Stimulated activated CD8-positive, alpha-beta memory T cell treated with anti-CD3 and anti-CD28 coated beads, Interleukin-7, amount 100 ng/mL, for 48 hours (primary cell): ENCODE data around the gene ANO7.
"Not testable (repeated sequence)": the region's sequence is repeated elsewhere in the genome, so short reads cannot be mapped to it uniquely, and the experiment has no call there.

ENCODE experiments used
- DNase-seq, 2 donors: peaks; one replicate each; pipeline ENCODE4 v3.0.0-alpha.2; 2020; ENCODE audit warnings: low read depth in 1 of 2; ENCODE audit errors: extremely low read depth in 1 of 2

ANO7 gene

DNA sequence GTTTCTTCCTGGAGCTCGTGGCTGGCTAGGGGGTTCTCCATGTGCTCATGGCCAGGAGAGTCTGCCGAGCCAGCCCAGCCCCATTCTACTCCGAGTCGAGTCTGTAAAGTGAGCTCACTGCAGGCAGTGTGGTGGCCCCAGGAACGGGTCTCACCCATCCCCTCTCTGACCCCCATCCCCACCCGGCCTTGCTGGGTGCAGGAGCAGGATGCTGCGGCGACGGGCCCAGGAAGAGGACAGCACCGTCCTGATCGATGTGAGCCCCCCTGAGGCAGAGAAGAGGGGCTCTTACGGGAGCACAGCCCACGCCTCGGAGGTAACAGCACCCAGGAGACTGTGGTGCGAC lies 1.4 kb downstream of the ANO7 start:
- DNase-seq: no peak

DNA sequence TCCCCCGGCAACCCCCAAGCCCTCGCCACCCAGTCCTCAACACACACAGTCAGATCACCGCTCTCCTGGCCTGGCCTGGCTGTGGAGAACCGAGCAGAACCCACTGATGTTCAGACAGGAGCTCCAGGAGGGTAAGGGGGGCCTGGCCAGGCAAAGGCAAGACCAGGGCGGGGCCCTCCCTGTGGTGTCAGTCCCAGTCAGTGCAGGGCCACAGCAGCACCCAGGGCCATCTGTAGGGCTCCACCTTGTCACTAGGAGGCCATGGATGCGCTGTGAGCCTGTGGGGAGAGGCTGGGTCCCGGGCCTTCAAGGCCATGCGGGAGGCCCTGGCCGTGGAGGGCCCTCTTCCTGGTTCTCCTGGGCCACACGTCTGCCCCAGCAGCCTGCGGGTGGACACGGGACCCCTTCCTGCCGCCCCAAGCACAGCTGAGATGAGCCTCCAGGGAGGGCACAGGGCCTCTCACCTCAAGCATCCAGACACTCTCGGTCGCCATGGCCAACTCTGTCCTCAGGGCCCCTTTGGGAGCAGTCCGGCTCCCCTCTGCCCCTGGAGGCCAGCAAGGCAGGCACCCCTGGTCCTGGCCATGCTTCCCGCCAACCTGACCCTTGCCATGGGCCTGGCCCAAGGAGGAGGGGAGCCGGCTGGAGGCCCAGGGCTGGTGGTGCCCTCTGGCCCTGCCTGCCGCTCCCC lies 2.0 kb downstream of the ANO7 start:
- DNase-seq: no peak

DNA sequence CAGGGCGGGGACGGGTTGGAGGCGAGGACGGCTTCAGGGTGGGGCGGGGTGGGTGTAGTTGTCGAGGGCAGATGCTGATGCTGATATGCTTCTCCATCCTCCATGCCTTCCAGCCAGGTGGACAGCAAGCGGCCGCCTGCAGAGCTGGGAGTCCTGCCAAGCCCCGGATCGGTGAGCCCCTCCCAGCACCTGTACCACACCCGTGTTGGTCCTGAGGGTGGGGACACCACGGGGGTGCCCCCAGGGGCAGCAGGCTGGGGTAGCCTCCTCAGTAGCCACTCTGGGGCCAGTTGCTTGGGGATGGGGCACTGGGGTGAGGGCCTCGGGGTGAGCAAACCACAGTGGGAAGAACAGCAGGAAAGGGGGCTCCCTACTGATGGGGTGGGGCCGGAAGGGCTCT lies 2.6 kb downstream of the ANO7 start:
- no peak for DNase-seq

DNA sequence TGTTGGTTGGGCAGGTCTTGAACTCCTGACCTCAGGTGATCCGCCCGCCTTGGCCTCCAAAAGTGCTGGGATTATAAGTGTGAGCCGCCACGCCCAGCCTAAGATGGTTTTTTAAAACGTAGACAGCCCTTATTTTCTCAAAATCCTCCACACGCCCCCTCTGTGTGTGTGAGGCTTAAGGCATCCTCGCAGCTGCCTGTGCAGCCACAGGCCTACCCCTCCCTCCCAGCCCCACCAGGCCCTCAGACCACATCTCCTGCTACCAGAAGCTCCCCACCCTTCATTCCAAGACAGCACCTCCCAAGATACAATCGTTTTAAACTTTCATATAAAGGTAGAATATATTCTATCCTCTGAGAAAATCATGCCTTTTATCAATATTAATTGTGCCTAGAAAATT lies 4.8 kb downstream of the ANO7 start:
- no peak for DNase-seq

DNA sequence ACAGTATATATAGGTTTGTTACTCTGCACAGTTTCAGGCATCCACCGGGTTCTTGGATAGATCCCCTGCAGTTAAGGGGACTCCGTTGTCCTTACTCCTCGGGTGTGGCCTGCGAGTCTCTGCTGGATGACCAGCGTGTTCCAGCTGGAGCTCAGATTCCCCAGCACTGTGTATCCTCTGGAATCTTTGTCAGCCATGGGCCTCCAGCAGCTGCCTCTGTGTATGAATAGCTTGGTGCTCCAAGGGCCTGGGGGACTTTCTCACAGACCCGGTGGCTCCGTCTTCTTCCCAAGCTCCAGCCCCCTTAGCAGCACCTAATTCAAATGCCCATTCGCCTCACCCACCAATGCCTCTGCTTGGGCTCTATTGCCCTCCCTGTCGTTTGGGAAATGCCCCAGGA lies 6.3 kb downstream of the ANO7 start:
- no peak for DNase-seq

DNA sequence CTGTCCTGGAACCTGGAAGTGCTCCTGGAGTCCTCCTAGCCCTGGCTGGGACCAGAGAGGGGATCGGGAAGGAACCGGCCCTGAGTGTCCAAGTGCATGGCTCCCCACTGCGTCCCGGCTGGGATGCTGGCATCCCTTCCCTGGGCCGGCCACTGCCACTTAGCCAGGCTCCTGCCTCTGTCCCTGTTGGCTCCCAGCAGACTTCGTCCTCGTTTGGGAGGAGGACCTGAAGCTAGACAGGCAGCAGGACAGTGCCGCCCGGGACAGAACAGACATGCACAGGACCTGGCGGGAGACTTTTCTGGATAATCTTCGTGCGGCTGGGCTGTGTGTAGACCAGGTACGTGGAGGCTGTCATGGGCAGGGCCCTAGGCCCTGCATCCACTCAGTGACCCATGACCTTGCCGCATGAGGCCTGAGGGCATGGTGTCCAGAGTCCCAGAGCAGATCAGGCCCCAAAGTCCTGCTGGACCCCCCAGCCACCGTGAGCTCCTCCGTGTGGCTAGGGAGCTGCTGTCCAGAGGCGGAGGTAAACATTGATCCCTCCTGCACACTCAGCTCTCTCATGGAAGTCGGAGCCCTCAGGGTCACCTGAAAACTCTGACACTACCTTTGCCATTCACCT lies 7.1 kb downstream of the ANO7 start:
- DNase-seq: no peak

DNA sequence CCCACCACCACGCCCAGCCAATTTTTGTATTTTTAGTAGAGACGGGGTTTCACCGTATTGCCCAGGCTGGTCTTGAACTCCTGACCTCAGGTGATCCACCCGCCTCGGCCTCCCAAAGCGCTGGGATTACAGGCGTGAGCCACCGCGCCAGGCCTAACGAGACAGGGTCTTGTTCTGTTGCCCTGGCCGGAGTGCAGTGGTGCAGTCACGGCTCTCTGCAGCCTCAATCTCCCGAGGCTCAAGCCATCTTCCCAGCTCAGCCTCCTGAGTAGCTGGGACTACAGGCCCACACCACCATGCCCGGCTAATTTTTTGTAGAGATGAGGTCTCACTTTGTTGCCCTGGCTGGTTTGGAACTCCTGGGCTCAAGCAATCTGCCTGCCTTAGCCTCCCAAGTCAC lies 8.8 kb downstream of the ANO7 start:
- DNase-seq: not testable (repeated sequence)

DNA sequence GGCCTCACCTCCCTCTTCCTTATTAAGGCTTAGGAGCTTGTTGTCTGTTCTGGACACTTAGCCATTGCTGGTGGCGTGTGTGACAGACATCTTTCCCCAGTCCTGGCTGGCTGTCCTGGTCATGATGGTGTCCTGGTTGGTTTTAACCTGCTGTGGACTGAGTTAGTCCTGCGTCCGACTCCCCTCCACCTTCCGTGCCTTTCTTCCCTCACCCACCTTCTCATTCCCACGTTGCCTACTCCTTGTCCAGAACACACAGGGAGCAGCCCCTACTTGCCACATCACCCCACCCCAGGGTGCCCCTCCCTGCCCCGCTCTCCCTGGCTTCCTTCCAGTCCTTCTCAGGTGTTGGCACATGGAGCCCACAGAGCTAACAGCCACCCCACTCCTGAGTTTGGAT lies 9.5 kb downstream of the ANO7 start:
- DNase-seq: no peak

DNA sequence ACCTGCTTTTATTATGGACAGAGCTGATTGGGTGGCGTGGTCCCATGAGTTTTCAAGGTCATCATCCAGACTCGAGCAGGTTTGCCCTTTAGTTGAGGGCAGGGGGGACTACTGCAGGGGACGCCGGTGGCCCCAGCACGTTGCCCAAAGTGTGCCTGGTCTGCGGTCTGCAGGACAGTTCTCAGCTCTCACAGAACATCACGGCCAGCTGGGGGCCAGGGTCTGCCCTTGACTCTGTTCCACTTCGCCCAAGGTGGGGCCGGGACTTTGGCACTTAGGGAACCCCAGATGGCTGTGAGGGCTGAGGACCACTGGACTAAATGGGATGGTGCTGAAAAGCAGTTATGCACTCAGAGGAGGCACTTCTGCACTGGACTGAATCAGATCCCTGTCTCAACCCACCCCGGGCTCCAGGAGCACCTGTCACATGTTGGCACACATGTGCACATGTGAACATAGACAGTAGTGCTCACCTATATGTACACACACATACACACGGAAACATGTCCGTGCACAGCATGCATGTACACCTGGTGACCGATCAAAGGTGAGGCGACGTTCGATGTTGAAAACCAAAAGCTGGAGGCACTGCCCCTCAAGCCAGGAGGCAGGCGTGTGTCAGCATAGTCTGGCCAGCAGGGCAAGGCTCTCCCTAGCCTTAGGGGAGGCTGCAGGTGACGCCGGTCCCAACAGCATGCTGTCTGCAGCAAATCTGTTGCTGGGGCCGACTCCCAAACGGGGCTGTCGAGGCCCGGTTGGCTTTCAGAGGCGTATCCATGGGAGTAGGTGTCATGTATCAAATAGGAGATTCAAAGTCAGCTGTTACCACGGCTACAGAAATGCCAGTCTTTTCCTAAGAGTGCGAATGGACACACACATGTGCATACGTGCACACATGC lies 10.2 kb downstream of the ANO7 start:
- no peak for DNase-seq

DNA sequence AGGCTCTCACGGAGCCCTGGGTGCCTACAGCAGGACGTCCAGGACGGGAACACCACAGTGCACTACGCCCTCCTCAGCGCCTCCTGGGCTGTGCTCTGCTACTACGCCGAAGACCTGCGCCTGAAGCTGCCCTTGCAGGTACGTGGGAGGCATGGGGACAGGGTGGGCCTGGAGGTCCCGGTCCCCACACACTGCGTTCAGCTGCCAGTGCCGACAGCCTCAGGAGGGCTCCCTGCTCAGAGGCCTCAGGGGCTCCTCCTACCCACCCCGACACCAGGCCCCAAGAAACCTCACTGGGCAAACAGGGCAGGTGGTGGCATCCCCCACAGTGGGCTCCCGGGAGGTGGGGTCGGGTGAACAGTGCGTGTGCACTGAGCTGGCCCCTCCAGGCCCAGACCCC lies 10.8 kb downstream of the ANO7 start:
- no peak for DNase-seq

DNA sequence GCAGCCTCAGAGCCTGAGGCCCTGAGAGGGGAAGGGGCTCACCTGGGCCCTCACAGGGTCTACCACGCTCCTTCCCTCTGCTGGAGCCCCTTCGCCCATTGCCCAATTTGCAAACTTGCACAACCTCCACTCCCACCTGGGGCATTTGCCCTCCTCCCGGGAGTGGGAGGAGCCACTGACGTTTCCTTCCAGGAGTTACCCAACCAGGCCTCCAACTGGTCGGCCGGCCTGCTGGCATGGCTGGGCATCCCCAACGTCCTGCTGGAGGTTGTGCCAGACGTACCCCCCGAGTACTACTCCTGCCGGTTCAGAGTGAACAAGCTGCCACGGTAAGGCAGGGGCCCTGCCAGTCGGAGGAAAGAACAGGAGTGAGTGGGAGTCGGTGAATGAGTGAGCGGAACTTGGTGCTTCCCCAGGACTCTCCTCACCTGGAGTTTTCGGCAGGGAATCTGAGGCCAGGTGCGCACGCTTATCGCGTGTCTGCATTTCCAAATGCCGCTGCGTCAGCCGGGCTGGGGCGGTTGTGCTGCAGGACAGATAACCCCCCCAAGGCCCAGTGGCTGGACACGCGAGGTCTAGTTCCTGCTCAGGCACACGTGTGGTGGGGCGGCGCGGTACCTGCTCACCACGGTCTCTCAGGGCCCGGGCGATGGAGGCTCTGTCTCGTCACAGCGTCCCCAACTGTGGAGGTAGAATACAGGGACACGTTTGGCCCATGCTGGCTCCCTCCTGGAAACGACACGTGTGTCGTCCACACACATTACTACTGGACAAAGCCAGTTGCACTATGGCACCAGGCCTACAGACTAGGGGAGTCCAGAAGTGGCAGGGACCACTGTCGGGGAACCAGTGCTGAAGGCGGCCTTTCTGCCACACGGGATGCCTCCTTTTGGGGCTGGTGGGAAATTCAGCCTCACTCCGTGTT lies 11.7 kb downstream of the ANO7 start:
- no peak for DNase-seq

DNA sequence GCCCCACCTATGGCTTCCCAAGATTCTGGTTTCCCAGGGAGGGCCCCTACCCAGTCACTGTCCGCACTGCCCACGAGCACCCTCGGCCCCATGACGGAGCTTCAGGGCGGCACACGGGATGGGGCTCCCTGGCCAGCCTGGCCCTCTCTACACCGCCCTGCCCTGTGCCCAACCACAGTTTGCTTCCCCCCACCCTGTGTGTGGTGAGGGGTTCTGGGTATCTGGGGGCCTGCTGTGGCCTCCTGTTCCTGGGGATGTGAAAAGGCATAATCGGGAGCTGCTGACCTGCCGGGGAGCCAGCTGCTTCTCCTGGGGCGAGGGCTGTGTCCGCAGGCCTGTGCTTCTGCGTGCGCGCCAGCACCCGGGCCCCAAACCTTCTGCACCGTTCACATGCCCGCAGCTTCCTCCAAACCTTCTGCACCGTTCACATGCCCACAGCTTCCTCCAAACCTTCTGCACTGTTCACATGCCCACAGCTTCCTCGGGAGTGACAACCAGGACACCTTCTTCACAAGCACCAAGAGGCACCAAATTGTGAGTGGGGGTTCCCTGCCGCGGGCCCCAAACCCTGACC lies 12.4 kb downstream of the ANO7 start:
- no peak for DNase-seq

DNA sequence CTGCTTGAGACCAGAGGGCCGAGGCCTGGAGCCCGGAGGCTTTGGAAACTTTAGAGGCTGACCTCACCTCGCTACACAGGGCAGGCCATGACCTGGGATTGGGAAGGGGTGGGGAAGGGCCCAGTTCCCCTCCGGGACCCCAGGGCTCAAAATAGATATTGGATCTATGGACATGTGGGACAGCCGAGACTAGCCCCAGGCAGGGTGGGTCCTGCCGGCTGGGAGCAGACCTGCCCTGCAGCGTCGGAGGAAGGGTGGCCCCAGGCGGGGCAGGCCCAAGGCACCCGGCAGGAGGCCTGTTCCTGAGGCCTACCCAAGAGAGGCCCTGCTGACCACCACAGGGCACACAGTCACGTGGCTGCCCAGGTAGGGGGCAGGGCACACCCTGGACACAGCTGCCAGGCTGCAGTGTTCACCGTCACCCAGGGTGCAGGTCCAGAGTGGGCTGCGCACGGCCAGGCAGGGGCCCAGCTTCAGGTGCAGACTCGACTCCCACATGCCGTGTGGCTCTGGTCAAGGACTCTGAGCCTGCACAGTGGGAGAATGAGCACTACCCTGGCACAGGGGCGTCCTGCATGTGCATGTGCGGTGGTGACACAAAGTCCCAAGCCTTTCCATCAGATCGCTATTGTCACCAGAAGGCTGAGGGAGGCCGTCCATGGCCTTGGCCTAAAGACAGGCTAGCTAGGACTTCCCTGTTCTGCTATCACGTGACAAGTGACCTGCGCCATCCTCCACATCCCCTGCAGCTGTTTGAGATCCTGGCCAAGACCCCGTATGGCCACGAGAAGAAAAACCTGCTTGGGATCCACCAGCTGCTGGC lies 13.2 kb downstream of the ANO7 start:
- no peak for DNase-seq

DNA sequence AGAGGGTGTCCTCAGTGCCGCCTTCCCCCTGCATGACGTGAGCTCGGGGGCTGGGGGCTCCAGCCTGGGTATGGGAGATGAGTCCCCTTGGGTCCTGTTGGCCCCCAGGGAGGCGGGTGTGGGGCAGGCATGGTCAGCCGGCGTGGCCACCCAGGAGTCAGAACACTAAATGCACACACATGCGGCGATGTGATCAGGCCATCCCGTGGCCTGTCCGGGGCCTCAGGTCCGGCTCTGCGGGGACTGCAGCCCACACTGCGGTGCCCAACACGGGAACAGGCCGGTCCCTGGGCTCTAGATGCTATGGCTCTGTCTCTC lies 13.8 kb downstream of the ANO7 start:
- no peak for DNase-seq

DNA sequence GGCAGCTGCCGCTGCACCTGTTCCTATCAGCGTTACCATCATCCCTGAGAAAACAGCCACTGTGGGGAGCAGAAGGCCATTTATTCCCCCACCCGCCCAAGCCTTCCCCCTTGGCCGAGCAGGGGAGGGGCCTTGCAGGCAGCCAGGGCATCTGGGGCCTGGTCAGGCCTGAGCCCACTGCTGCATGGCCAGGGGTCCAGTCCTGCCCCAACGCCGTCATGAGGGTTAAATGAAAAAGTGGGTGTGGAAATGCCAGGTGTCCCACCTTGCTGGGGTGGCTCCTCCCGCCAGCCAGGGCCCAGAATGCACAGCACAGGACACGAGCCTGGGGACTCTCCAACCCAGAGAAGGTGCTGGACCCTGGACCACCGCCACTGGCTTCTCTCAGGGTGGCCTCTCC lies 14.2 kb downstream of the ANO7 start:
- DNase-seq: no peak

DNA sequence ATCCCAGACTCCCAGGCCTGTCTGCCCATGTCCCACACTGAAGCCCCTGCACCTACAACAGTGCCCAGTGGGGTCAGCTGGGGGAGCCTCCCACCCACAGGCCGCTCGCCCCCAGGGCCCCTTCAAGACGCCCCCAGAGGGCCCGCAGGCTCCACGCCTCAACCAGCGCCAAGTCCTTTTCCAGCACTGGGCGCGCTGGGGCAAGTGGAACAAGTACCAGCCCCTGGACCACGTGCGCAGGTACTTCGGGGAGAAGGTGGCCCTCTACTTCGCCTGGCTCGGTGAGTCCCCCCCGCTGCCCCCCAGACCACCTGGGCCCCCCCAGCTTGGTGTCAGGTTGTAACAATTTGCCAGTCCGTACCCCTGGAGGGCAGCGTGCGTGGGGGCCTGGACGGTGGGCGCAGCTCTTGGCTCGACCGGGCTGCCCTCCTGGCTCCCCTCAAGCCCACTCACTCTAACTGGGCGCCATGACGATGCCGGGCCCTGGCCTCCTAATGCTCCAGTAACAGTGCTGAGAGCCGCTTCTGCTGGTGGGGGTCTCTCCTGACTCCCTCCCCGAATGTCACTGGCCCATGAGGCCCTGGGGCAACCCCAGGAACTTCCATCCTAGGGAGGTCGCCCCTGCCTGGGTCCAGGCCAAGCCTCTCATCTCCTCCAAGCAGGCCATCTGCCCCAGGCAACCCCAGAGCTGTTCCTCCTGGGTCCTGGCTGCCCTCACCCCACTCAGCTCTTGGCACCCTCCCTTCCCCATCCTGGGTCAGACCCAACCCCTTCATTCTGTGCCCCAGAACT lies 14.9 kb downstream of the ANO7 start:
- no peak for DNase-seq

DNA sequence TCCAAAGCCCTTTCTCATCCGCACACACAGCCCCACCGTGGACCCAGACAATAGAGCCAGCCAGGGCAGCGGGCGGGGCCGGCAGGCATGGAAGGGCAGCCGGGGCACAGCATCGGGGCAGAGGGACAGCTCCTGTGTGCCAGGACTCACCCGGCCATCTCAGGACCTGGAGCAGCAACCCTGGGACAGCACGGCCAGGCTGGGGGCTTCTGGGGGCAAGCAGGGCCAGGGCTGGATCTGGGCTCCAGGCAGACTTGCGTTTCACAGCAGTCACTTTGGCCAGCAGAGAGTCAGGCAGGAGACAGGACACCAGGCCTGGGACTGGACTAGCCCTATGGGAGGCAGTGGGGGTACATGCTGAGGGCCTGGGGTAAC lies 15.5 kb downstream of the ANO7 start:
- no peak for DNase-seq

DNA sequence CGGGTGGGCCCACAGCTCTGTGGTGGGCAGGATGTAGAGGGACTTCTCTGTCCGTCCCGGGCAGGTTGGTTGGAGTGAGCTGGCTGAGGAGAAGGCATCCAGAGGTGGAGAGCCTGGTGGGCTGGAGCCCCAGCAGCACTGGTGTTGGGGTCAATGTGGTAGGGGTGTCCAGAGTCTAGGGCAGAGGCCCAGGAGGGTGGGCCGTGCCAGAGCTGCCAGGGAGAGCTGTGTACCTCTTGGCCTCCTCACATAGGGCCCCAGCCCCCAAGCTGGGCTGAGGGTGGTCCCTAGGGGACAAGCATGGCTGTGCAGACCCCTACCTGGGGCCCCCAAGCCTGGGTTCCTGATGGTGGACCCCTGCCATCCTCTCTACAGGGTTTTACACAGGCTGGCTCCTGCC lies 16.0 kb downstream of the ANO7 start:
- no peak for DNase-seq

DNA sequence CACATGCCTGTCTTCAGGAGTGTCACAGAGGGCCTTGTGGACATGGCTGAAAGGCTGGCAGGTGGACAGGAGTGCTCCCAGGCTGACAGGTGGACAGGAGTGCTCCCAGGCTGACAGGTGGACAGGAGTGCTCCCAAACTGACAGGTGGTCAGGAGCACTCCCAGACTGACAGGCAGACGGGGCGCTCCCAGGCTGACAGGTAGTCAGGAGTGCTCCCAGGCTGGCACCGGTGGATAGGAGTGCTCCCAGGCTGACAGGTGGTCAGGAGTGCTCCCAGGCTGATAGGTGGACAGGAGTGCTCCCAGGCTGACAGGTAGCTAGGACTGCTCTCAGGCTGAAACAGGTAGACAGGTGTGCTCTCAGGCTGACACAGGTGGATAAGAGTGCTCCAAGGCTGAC lies 16.6 kb downstream of the ANO7 start:
- no peak for DNase-seq
